ENCODE data around the gene GALP. TPM values are rescaled to one million over a fixed set of nuclear protein-coding genes. Genes with fewer than 3 reads are reported as not detected.
"Not testable (repeated sequence)": the region's sequence is repeated elsewhere in the genome, so short reads cannot be mapped to it uniquely, and the experiment has no call there.

The GALP gene
- total RNA-seq, 1 experiment from 2014 or later = not detected

GRCh38 chr19:56174550-56174949 lies 1.3 kb upstream of the GALP start:
- Histone ChIP-seq H3K36me3 (ENCODE audit: low read depth, low read length) (no peaks in the 10 kb centered on the region), H3K79me2 (ENCODE audit: low read length) (no peaks in the 10 kb centered on the region), H3K9me3 (ENCODE audit: low read length) (no peaks in the 10 kb centered on the region), H3K9ac (ENCODE audit: low read length) (no peak overlapping the region), H2AFZ (ENCODE audit: low read length) (no peak overlapping the region), H3K27me3 (ENCODE audit: low read length) (peaks cover 8% of the 10 kb centered on the region), H3K4me3 (ENCODE audit: low read length) (no peak overlapping the region), H3K4me1 (ENCODE audit: insufficient read depth, low read length) (peaks cover 9% of the 10 kb centered on the region), H4K20me1 (ENCODE audit: low read length) (no peaks in the 10 kb centered on the region), H3F3A (ENCODE audit: low read length, unreplicated experiment) (no peaks in the 10 kb centered on the region), H3K9me2 (replicated peaks; ENCODE audit: low read length) (no peaks in the 10 kb centered on the region), H3K4me2 (ENCODE audit: low read length) (no peak overlapping the region), H3K27ac (ENCODE audit: low read length) (no peak overlapping the region)
- ATAC-seq = no peak
- intact Hi-C loops (cut with micrococcal nuclease) = no loop called here
- TF ChIP-seq EZH2 (IDR thresholded peaks at IDR 0.05; ENCODE audit: low read length, unreplicated experiment) (no peak), EZH2phosphoT487 (IDR thresholded peaks at IDR 0.05; ENCODE audit: borderline replicate concordance, low read length) (no peak), CTCF (conservative IDR thresholded peaks at IDR 0.05; ENCODE audit: low read depth, low read length) (no peak)
- CTCF ChIA-PET = no interaction called here
- no peak for DNase-seq
- POLR2A ChIA-PET (ENCODE audit: unreplicated experiment) = interaction anchor here (0.5 kb wide), 1 partner anchor 79 kb away, joined by 6 read pairs; no protein-coding TSS in a partner anchor
- BruUV-seq (replicated peaks) = no TSS peak

GRCh38 chr19:56176310-56176709 lies 502 bp downstream of the GALP start:
- H3K27me3 ChIP-seq (ENCODE audit: low read length); intact Hi-C loops (cut with micrococcal nuclease); CTCF ChIA-PET; H3F3A ChIP-seq (ENCODE audit: low read length, unreplicated experiment); H3K9me3 ChIP-seq (ENCODE audit: low read length); H3K36me3 ChIP-seq (ENCODE audit: low read depth, low read length); H3K9me2 ChIP-seq (replicated peaks; ENCODE audit: low read length); H3K79me2 ChIP-seq (ENCODE audit: low read length); H2AFZ ChIP-seq (ENCODE audit: low read length); POLR2A ChIA-PET (ENCODE audit: unreplicated experiment); H3K27ac ChIP-seq (ENCODE audit: low read length); H4K20me1 ChIP-seq (ENCODE audit: low read length); ATAC-seq; H3K4me3 ChIP-seq (ENCODE audit: low read length); BruUV-seq (replicated peaks); DNase-seq; H3K4me2 ChIP-seq (ENCODE audit: low read length); H3K9ac ChIP-seq (ENCODE audit: low read length); H3K4me1 ChIP-seq (ENCODE audit: insufficient read depth, low read length): not testable (repeated sequence)

- Histone ChIP-seq H3K79me2 (ENCODE audit: low read length) (no peaks in the 10 kb centered on the region), H3K36me3 (ENCODE audit: low read depth, low read length) (no peaks in the 10 kb centered on the region), H3K9me2 (replicated peaks; ENCODE audit: low read length) (no peaks in the 10 kb centered on the region), H3F3A (ENCODE audit: low read length, unreplicated experiment) (no peaks in the 10 kb centered on the region), H3K9me3 (ENCODE audit: low read length) (no peaks in the 10 kb centered on the region), H3K4me1 (ENCODE audit: insufficient read depth, low read length) (no peaks in the 10 kb centered on the region), H4K20me1 (ENCODE audit: low read length) (no peaks in the 10 kb centered on the region), H3K27me3 (ENCODE audit: low read length) (peaks cover 12% of the 10 kb centered on the region), H3K27ac (ENCODE audit: low read length) (no peak overlapping the region), H3K9ac (ENCODE audit: low read length) (no peak overlapping the region), H2AFZ (ENCODE audit: low read length) (no peak overlapping the region), H3K4me3 (ENCODE audit: low read length) (no peak overlapping the region), H3K4me2 (ENCODE audit: low read length) (no peak overlapping the region)
- DNase-seq = no peak
- ChIA-PET CTCF (no interaction called here), POLR2A (ENCODE audit: unreplicated experiment) (no interaction called here)
- intact Hi-C loops (cut with micrococcal nuclease) = no loop called here
- ATAC-seq = no peak
- TF ChIP-seq CTCF (conservative IDR thresholded peaks at IDR 0.05; ENCODE audit: low read depth, low read length) (no peak), EZH2phosphoT487 (IDR thresholded peaks at IDR 0.05; ENCODE audit: borderline replicate concordance, low read length) (no peak), EZH2 (IDR thresholded peaks at IDR 0.05; ENCODE audit: low read length, unreplicated experiment) (no peak)
- BruUV-seq (replicated peaks) = no TSS peak
Measured at GRCh38 chr19:56176881-56177280, 1.1 kb downstream of the GALP start.
